GM13976 (cell line): ENCODE data around the gene SETD1A.

Source experiments
- DNase-seq: peaks from one replicate; pipeline ENCODE4 v3.0.0; 2012; ENCODE audit warnings: low spot score
- in situ Hi-C: fragments of 300-500 bp; cut with MboI; formaldehyde crosslinking; loops from one replicate; pipeline ENCODE4 v1.12.0; 2022; ENCODE audit warnings: low sequenced_read_pairs, mixed read lengths, inconsistent platforms; ENCODE audit not compliant: unreplicated experiment
- TF ChIP-seq, protein P1 (sequence below): IDR thresholded peaks from 2 replicates; pipeline ENCODE4 v1.5.1; 2012; ENCODE audit warnings: borderline replicate concordance, mild to moderate bottlenecking; ENCODE audit not compliant: insufficient read depth; ENCODE audit errors: extremely low read depth, missing control alignments, control extremely low read depth

The SETD1A gene

DNA sequence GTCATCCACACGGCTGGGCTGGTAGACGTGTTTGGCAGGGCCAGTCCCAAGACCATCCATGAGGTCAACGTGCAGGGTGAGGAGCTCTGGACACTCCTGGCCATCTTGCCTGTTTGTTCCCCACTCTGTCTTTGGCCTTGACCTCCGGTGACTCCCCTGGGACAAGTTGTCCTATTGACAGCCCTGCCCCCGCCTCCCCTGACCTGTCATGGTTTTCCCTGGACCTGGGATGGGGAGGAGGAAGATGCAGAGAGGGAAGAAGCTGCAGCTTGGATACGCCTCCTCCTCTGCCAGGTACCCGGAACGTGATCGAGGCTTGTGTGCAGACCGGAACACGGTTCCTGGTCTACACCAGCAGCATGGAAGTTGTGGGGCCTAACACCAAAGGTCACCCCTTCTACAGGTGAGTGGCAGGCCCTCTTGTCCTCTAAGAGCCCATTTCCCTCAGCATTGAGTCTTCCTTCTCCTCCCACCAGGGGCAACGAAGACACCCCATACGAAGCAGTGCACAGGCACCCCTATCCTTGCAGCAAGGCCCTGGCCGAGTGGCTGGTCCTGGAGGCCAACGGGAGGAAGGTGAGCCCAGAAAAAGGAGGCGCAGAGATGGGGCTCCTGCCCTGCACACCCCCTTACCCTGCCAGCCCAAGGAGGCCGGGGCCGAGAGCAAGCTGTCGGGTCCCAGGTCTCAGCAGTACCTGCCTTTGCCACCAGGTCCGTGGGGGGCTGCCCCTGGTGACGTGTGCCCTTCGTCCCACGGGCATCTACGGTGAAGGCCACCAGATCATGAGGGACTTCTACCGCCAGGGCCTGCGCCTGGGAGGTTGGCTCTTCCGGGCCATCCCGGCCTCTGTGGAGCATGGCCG lies 28.8 kb downstream of the SETD1A start:
- in situ Hi-C loops: loop anchor here (25.0 kb wide), 1 partner anchor 451 kb away; the partner anchor contains the start of genes COX6A2 and ZNF843
- TF ChIP-seq, protein P1, sequence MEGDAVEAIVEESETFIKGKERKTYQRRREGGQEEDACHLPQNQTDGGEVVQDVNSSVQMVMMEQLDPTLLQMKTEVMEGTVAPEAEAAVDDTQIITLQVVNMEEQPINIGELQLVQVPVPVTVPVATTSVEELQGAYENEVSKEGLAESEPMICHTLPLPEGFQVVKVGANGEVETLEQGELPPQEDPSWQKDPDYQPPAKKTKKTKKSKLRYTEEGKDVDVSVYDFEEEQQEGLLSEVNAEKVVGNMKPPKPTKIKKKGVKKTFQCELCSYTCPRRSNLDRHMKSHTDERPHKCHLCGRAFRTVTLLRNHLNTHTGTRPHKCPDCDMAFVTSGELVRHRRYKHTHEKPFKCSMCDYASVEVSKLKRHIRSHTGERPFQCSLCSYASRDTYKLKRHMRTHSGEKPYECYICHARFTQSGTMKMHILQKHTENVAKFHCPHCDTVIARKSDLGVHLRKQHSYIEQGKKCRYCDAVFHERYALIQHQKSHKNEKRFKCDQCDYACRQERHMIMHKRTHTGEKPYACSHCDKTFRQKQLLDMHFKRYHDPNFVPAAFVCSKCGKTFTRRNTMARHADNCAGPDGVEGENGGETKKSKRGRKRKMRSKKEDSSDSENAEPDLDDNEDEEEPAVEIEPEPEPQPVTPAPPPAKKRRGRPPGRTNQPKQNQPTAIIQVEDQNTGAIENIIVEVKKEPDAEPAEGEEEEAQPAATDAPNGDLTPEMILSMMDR: no peak
- DNase-seq: no peak

DNA sequence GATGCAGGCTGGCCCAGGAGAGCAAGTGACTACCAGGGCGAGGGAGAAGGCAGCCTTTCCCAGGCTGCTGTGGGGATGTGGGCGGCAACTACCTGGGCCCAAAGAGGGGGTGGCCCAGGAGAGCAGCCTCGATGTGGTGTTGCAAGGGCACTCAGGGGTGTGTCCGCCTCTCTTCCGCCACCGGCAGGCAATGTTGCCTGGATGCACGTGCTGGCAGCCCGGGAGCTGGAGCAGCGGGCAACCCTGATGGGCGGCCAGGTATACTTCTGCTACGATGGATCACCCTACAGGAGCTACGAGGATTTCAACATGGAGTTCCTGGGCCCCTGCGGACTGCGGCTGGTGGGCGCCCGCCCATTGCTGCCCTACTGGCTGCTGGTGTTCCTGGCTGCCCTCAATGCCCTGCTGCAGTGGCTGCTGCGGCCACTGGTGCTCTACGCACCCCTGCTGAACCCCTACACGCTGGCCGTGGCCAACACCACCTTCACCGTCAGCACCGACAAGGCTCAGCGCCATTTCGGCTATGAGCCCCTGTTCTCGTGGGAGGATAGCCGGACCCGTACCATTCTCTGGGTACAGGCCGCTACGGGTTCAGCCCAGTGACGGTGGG lies 30.1 kb downstream of the SETD1A start:
- DNase-seq: no peak
- in situ Hi-C loops: loop anchor here (25.0 kb wide), 1 partner anchor 450 kb away; the partner anchor contains the start of genes COX6A2 and ZNF843
- TF ChIP-seq, protein P1: no peak

DNA sequence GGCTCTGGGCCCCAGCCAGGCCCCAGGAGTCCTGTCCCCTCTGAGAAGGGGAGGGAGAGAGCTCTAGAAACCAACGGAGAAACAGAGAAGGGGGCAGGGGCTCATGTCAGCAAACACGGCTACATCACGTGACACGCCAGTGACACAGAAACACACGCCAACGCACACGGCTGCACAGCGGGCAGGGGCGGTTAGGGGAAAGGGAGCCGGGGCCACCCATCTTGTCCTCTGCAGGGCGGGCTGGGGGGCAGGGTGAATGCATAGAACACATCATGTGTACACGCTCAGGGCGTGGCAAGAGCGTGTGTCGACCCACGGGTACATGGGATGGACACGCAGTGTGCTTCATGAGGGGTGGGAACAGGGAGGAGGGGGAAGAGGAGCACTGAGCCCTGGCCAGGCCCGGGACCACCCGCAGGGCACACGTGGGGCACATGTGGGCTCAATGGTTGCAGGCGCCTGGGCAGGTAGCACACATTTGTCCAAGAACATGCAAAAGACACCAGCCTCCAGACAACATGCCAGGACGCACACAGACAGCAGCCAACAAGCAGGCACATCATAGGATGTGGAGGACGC lies 32.0 kb downstream of the SETD1A start:
- TF ChIP-seq, protein P1: no peak
- in situ Hi-C loops: loop anchor here (25.0 kb wide), 1 partner anchor 448 kb away; the partner anchor contains the start of genes COX6A2 and ZNF843
- no peak for DNase-seq

DNA sequence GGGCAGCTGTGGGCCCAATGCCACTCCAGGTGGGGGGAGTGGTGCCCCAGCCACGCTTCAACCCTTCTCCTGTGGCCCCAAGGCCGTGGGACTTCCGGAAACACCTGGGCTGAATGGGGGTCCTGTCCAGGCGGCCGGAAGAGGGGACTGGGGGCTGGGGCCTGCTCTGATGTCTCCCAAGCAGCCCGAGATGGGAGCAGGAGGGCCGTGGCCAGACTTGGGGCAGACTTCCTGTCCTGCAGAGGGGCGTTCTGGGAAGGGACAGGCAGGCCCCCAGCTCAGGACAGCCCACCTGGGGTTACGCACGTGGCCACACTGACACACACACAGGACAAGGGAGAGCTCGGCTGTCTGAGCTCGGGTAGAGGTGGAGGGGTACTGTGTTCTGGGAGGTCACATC lies 32.6 kb downstream of the SETD1A start:
- no peak for DNase-seq
- in situ Hi-C loops: loop anchor here (25.0 kb wide), 1 partner anchor 447 kb away; the partner anchor contains the start of genes COX6A2 and ZNF843
- TF ChIP-seq, protein P1: no peak

DNA sequence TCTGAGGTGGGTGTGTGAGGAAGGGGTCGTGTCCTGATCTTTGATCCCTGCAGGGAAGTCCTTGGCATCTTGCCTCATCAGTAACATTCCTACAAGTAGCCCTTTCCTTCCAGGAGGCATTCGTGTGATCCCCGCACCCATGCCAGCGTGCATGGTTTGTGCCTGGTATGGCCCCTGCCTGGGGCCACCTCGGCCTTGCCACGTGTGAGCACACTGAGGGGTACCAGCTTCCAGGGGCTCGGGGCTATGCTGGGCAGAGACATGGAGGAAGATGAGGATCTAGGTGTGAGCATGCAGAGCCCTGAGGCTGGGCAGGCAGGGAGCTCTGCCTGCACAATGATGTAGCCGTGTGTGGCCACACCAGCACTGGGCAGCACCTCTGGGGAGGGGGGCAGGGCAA lies 33.5 kb downstream of the SETD1A start:
- DNase-seq: no peak
- in situ Hi-C loops: loop anchor here (25.0 kb wide), 1 partner anchor 446 kb away; the partner anchor contains the start of genes COX6A2 and ZNF843
- TF ChIP-seq, protein P1: no peak

- DNase-seq: no peak
- in situ Hi-C loops: loop anchor here (25.0 kb wide), 1 partner anchor 445 kb away; the partner anchor contains the start of genes COX6A2 and ZNF843
- TF ChIP-seq, protein P1: no peak
These were observed 34.8 kb downstream of the SETD1A start for GRCh38 chr16:30992276-30992780.
